Mucosa of stomach (tissue), 1 donor: ENCODE results near the gene INVS.
"Not testable (repeated sequence)": the region's sequence is repeated elsewhere in the genome, so short reads cannot be mapped to it uniquely, and the experiment has no call there.

ENCODE experiments used
- H3K27me3 ChIP-seq: one replicate; pipeline ENCODE4 v1.7.0; 2013; ENCODE audit warnings: mild to moderate bottlenecking, low read length; ENCODE audit not compliant: control insufficient read depth, insufficient read depth
- H3K36me3 ChIP-seq: one replicate; pipeline ENCODE4 v1.7.0; 2013; ENCODE audit warnings: low read length; ENCODE audit not compliant: control insufficient read depth, insufficient read depth
- H3K4me1 ChIP-seq: one replicate; pipeline ENCODE4 v1.7.0; 2013; ENCODE audit warnings: mild to moderate bottlenecking, low read length; ENCODE audit not compliant: control insufficient read depth, insufficient read depth
- H3K4me3 ChIP-seq: one replicate; pipeline ENCODE4 v1.7.0; 2013; ENCODE audit warnings: low read length
- H3K9ac ChIP-seq: one replicate; pipeline ENCODE4 v1.7.0; 2013; ENCODE audit warnings: mild to moderate bottlenecking, low read length, moderate library complexity
- H3K9me3 ChIP-seq: one replicate; pipeline ENCODE4 v1.7.0; 2013; ENCODE audit warnings: mild to moderate bottlenecking, low read length, moderate library complexity; ENCODE audit not compliant: control insufficient read depth
- donor health status: Pancreatic carcinoma.

INVS gene

DNA sequence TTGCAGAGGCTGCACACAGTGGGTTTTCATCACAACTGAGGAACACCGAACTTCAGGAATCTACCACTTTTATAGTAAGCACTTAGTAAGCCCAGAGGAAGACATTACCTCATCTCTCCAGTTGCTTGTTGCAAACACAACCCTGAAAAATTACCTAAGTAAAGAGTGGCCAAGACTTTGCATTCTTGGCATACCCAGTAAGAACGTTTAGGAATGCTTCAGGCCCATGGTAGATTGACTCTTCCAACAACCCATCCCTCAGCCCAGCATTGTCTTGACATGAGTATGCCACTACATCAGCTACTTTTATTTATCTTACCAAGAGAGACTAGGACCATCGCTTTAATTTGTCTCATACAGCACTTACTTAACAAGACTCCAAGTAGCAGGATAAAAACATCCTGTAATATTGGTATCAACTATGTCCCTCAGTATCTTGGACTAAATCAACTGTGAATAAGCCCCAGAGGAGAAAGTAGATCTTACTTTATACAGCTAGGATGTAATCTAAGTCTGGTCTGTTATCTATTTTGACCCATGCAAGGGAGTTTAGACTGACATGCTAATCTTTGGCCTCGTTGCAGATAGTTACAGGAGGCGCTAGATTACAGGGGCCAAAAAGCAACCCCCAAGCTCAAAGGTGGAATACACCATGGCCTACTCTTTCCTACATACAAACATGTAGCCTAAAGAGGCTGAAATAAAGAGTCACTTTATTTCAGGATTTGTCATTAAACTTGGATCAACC is 114.9 kb downstream of the INVS start:
- Histone ChIP-seq H3K9ac (no peak overlapping the region), H3K4me3 (no peak overlapping the region), H3K9me3 (no peaks in the 10 kb centered on the region), H3K4me1 (no peaks in the 10 kb centered on the region), H3K36me3 (no peaks in the 10 kb centered on the region), H3K27me3 (no peaks in the 10 kb centered on the region)

DNA sequence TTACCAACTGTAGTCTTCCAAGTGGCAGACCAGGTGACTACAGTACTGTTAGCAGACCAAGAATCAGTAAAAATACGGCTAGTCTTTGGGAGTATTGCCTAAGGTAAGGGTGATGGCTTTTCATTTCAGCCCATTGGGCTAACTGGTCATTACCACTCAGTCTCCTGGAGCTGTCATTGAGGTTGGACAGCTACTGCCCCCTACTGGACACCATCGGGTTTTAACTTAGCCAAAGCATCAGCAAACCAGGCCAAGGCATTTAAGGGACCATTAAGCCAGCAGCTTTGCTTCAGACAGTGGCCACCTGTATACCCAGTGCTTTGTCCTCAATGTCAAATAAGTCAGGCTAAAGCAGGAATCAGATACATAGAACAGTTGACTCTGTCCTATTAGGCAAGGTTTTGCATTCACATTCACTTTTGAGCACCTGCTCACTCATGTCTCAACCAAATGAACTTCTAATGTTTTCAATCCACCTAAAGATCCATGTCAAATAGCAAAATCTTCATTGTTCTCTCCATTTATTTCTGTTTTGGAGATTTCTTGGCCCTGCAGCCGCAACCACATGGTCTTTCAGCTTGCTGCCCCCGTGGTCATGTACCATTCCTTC is 117.2 kb downstream of the INVS start:
- H3K9ac ChIP-seq, result no peak overlapping the region
- no peak overlapping the region for H3K4me3 ChIP-seq
- H3K27me3 ChIP-seq, result no peaks in the 10 kb centered on the region
- no peaks in the 10 kb centered on the region for H3K9me3 ChIP-seq
- no peaks in the 10 kb centered on the region for H3K4me1 ChIP-seq
- no peaks in the 10 kb centered on the region for H3K36me3 ChIP-seq

DNA sequence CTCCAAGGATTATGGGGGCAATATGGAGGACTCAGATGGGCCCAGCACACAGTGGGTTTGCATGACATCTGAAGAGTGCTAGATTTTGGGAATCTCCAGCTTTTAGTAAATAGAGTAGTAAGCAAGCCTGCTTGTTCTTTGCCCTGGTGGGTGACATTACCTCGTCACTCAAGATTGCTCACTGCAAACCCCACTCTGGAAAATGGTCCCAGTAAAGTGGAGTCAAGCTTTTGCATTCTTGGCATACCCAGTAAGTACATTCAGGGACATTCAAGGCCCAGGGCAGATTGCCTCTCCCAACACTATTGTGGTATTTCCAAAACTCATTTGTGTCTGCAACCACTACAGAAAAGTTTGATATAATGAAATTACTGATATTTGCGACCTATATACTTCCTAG is 118.5 kb downstream of the INVS start:
- H3K9me3 ChIP-seq, result no peaks in the 10 kb centered on the region
- no peaks in the 10 kb centered on the region for H3K36me3 ChIP-seq
- no peaks in the 10 kb centered on the region for H3K4me1 ChIP-seq
- H3K27me3 ChIP-seq, result no peaks in the 10 kb centered on the region
- no peak overlapping the region for H3K9ac ChIP-seq
- no peak overlapping the region for H3K4me3 ChIP-seq

DNA sequence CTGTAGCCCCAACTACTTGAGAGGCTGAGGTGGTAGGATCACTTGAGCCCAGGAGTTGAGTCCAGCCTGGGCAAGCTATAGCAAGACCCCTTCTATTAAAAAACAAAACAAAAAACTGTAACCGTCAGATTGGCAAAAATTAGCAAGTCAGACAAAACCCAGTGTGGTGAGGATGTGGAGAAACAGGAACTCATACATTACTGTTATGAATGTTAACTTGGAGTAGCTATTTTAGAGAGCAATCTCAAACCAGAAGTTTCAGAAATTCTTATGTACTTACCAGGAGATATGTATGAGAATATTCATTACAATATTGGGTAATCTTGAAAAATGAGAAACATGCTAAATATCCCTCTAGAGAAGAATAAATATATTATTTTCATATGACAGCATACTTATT is 120.3 kb downstream of the INVS start:
- no peaks in the 10 kb centered on the region for H3K27me3 ChIP-seq
- no peaks in the 10 kb centered on the region for H3K9me3 ChIP-seq
- H3K4me1 ChIP-seq, result no peaks in the 10 kb centered on the region
- H3K4me3 ChIP-seq, result no peak overlapping the region
- H3K36me3 ChIP-seq, result no peaks in the 10 kb centered on the region
- no peak overlapping the region for H3K9ac ChIP-seq

DNA sequence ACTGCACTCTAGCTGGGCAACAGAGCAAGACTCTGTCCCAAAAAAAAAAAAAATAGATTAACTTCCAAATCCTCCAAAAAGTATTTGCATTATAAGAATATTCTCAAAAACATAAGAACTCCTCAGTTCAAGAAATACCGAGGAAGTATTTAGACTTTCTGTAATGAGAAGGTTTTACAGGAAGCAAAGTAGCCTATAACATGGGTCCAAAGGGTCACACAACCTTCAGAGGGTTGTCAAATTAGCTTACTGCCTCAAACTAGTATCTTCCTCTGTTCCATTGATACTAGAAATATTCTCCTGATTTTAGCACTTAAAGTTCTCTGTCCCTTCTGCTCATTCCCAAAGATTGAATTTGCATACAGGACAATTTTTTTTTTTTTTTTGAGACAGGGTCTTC is 121.9 kb downstream of the INVS start:
- H3K9me3 ChIP-seq, result no peaks in the 10 kb centered on the region
- no peaks in the 10 kb centered on the region for H3K27me3 ChIP-seq
- no peak overlapping the region for H3K9ac ChIP-seq
- no peak overlapping the region for H3K4me3 ChIP-seq
- no peaks in the 10 kb centered on the region for H3K36me3 ChIP-seq
- H3K4me1 ChIP-seq, result no peaks in the 10 kb centered on the region

DNA sequence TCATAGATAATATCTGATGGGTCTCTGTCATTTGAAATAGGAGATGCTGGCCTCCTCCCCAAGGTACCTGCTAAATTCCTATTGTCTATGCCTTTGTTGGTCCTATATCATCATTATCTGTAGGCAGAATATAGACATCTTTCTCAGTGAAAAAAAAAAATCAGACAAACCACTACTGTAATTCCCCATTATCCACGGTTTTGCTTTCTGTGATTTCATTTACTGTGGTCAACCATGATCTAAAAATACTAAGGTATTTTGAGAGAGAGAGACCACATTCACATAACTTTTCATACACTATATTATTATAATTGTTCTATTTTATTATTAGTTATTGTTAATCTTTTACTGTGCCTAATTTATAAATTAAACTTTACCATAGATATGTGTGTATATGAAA is 122.5 kb downstream of the INVS start:
- Histone ChIP-seq H3K4me1 (no peaks in the 10 kb centered on the region), H3K4me3 (no peak overlapping the region), H3K9me3 (no peaks in the 10 kb centered on the region), H3K9ac (no peak overlapping the region), H3K36me3 (no peaks in the 10 kb centered on the region), H3K27me3 (no peaks in the 10 kb centered on the region)

DNA sequence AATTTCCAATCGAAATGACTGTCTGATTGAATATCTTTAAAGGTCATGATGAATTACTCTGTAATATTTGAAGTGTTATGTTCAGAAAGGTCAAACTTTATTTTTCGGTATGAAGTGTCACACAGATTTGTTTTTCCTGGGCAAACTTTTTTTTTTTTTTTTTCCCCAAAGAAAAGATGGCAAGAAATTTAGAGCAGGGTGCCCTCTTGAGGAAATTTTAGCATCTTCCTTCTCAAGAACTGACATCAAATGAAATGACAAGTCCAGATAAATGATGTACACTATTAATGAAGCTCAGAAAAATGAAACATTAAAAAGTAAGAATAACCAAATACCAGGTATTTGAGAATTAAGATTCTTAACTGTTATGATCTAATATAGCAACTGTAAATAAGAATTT is 123.6 kb downstream of the INVS start:
- H3K9me3 ChIP-seq, result no peaks in the 10 kb centered on the region
- H3K27me3 ChIP-seq, result no peaks in the 10 kb centered on the region
- no peaks in the 10 kb centered on the region for H3K36me3 ChIP-seq
- H3K9ac ChIP-seq, result no peak overlapping the region
- H3K4me3 ChIP-seq, result no peak overlapping the region
- H3K4me1 ChIP-seq, result no peaks in the 10 kb centered on the region

DNA sequence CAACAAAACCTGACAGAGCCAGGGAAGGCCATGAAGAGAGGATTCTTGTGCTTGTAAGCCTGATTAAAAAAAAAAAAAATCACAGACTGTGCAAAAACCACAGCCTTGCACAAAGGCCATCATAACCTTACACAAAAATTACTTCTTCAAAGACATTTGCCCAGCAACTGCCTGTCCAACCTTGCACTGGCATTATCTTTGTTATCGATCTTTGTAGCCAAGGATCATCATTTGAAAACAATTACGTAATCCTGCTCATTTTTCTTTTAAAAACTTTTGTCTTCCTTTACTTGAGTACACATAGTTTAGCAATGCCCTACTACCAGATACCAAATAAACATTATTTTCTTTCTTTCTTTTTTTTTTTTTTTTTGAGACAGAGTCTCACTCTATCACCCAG is 128.6 kb downstream of the INVS start:
- Histone ChIP-seq H3K9ac (no peak overlapping the region), H3K4me3 (no peak overlapping the region), H3K36me3 (no peaks in the 10 kb centered on the region), H3K9me3 (no peaks in the 10 kb centered on the region), H3K27me3 (no peaks in the 10 kb centered on the region), H3K4me1 (no peaks in the 10 kb centered on the region)

DNA sequence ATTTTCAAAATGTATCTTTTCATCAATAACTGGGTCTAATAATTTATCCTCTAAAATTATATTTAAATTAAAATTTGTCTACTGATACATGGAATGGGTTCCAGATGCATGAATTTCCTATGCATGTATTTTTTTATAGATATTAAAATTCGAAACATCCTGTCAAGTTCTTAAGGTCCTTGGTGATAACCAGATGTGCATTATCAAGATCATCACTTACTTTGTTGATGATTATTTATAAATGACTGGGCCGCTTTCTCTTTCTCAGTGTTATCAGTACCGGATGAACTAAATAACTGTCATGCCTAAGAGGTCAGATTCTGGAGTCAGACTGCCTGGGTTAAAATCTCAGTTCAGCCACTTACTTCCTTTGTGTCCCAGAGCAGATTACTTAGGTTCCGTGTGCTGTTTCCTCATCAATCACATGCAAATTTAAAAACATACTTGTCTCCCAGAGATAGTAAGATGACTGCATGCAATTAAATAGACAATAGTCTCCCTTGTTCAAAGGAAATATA is 129.4 kb downstream of the INVS start:
- no peak overlapping the region for H3K4me3 ChIP-seq
- H3K36me3 ChIP-seq, result no peaks in the 10 kb centered on the region
- H3K4me1 ChIP-seq, result no peaks in the 10 kb centered on the region
- H3K9me3 ChIP-seq, result no peaks in the 10 kb centered on the region
- no peaks in the 10 kb centered on the region for H3K27me3 ChIP-seq
- no peak overlapping the region for H3K9ac ChIP-seq

DNA sequence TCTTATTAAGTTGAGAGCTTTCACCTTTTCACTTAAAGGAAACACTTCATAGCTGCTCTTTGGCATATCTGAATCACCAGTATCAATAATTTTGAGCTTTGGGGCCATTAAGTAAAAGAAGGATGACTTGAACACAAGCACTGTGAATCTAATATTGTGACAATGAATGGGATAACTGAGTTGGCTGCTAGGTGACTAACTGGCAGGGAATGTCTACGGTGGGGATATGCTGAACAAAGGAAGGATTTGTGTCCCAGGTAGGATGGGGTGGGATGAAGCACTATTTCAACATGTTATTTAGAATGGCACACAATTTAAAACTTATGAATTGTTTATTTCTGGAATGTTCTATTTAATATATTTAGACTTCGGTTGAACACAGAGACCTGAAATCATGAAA is 130.1 kb downstream of the INVS start:
- Histone ChIP-seq H3K36me3 (no peaks in the 10 kb centered on the region), H3K9me3 (no peaks in the 10 kb centered on the region), H3K9ac (no peak overlapping the region), H3K4me1 (no peaks in the 10 kb centered on the region), H3K4me3 (no peak overlapping the region), H3K27me3 (no peaks in the 10 kb centered on the region)

DNA sequence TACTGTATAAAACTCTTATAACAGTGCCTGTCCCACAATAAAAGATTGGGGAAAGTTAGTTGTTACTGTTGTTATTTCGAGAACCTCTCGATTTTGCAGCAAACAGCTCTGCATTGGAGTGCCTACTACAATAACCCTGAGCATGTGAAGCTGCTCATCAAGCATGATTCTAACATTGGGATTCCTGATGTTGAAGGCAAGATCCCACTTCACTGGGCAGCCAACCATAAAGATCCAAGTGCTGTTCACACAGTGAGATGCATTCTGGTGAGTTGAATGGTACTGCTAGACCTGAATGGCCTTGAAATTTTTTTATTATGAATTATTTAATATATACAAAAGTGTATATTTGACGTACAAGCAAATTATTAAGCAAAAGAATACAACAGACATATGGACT is 130.5 kb downstream of the INVS start:
- H3K9me3 ChIP-seq, result no peaks in the 10 kb centered on the region
- H3K4me1 ChIP-seq, result no peaks in the 10 kb centered on the region
- H3K27me3 ChIP-seq, result no peaks in the 10 kb centered on the region
- H3K36me3 ChIP-seq, result no peaks in the 10 kb centered on the region
- no peak overlapping the region for H3K4me3 ChIP-seq
- no peak overlapping the region for H3K9ac ChIP-seq

DNA sequence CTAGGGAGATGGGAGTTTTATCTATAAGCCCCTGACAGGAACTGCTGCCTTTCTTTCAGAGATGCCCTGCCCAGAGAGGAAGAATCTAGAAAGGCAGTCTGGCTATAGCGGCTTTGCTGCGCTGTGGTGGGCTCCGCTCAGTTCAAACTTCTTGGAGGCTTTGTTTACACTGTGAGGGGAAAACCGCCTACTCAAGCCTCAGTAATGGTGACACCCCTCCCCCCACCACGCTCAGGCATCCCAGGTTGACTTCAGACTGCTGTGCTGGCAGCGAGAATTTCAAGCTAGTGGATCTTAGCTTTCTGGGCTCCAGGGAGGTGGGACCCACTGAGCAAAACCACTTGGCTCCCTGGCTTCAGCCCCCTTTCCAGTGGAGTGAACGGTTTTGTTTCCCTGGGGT is 137.9 kb downstream of the INVS start:
- H3K4me1 ChIP-seq, H3K4me3 ChIP-seq, H3K9me3 ChIP-seq, H3K27me3 ChIP-seq, H3K9ac ChIP-seq, H3K36me3 ChIP-seq: not testable (repeated sequence)
